SW480 (cell line): ENCODE data around the gene TMEM95.

Source experiments
- DNase-seq: peaks from one replicate; pipeline ENCODE4 v3.0.0-alpha.2; 2016; ENCODE audit warnings: low spot score

The TMEM95 gene, protein sequence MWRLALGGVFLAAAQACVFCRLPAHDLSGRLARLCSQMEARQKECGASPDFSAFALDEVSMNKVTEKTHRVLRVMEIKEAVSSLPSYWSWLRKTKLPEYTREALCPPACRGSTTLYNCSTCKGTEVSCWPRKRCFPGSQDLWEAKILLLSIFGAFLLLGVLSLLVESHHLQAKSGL

DNA sequence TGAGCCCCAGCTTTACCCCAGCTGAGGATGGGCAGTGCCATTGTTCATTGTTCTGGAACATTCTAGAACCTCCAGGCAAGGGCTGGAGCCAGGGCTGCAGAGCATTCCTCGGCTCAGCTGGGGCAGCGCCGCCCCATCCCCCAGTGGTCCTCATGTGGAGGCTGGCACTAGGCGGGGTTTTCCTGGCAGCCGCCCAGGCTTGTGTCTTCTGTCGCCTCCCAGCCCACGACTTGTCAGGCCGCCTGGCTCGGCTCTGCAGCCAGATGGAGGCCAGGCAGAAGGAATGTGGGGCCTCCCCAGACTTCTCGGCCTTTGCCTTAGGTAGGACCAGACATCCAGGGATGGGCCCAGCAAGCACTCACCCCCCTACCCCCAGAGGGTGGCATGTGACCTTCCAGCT, at the start of gene TMEM95:
TSS of gene TMEM95 (plus strand) at position 104 of the 400 bp plus-strand sequence. CDS start at position 153, 49 bp downstream.
- no peak for DNase-seq

GRCh38 chr17:7306911-7307685, 47.9 kb upstream of the TMEM95 start, which contains the start of gene EIF5A:
Gene EIF5A (plus strand): TSS chr17:7307628. CDS start chr17:7309636, 2,008 bp downstream.
- DNase-seq = peak; percentile 99

GRCh38 chr17:7307686-7308624, 47.0 kb upstream of the TMEM95 start:
- DNase-seq = peak; percentile 16

DNA sequence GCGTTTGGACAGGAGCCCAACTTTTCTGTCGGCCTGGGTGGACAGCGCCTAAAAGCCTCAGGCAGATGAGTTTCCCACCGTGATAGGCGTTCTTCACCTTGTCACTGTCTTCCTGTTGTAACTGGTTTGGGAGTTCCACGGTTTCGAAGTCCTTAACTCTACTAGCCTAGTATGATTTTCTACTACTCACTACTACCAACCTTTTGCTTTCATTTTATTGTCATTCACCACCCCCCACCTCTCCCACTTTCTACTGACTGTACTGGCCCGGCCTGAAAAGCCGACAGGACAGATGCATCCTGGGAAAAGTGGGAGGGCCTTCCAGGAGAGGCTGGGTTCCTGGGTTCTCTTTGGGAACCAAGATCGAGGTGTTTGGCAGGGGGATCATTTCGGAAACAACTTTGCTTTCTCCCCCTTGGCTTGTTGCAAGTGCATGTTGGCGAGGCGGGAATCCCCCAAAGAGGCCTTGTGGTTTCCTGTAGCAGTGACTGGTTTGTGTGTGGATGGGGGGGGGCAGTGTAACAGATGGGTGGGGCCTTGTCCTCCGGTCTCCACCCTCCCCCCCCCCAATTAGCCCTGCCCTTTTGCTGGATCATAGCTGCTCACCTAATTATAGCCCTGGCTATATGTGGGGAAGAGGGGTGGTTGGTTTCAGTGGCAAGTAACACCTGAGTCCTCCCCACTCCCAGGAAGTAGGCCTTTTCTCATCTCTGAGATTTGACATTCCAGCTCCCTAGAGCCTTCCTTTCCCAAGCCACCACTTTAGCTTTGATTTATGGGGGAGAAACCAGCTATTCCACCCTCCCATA, 46.1 kb upstream of the TMEM95 start:
- DNase-seq = peak; percentile 81

GRCh38 chr17:7309628-7310027, 45.3 kb upstream of the TMEM95 start:
- no peak for DNase-seq

DNA sequence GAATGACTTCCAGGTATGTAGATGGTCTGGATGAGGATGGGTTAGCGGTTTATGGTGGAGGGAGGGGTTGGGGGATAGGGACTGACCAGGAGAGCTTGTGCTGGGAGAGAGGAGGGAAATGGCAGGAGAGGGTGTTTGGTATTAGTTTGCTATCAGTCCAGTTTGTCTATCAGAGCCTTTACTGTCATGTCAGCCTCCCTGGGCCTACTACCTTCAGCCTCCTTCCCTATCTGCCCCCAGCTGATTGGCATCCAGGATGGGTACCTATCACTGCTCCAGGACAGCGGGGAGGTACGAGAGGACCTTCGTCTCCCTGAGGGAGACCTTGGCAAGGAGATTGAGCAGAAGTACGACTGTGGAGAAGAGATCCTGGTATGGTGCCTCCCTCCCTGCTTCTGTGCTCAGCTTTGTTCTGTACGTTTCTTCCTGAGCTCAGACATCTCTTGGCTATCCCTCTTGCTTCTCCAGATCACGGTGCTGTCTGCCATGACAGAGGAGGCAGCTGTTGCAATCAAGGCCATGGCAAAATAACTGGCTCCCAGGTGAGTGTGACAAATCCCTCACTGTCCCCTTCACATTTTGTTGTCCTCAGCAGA, 43.7 kb upstream of the TMEM95 start:
- no peak for DNase-seq

- DNase-seq = no peak
Measured at GRCh38 chr17:7312432-7313087, 42.4 kb upstream of the TMEM95 start.

DNA sequence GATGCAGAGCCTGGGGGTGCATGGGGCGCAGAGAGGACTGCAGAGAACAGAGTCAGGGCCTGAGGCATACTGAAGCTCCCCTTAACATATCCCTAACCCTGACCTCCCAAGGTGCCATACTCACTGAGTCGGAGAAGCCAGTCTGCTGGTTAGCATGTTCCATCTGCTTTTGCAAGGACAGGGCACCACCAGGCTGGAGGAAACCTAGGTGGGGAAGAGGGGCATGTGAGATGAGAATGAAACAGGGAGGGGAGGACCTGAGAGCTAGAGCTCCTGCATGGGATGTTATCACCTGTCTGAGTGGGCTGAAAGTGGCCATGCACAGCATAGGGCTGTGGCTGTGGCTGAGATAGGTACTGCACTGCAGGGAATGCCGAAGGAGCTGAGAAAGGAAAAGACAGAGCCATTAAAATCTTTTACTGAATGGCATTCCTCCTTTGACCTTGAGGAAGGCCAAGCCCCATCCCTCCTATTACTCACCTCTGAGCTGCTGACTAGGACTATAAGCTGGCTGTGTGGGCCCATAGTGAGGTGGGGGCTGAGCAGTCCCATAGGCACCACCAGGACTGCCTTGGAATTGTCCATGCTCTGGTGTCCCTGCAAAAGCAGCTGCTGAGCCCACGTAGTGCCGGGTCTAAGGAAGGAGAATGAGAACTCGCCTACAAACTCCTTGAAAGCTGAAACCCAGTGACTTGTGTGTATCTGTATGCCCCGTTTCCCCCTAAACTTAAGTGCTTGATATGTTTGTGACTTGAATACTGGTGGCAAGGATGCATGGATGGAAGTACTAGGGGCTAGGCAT, 41.7 kb upstream of the TMEM95 start:
- DNase-seq = no peak

DNA sequence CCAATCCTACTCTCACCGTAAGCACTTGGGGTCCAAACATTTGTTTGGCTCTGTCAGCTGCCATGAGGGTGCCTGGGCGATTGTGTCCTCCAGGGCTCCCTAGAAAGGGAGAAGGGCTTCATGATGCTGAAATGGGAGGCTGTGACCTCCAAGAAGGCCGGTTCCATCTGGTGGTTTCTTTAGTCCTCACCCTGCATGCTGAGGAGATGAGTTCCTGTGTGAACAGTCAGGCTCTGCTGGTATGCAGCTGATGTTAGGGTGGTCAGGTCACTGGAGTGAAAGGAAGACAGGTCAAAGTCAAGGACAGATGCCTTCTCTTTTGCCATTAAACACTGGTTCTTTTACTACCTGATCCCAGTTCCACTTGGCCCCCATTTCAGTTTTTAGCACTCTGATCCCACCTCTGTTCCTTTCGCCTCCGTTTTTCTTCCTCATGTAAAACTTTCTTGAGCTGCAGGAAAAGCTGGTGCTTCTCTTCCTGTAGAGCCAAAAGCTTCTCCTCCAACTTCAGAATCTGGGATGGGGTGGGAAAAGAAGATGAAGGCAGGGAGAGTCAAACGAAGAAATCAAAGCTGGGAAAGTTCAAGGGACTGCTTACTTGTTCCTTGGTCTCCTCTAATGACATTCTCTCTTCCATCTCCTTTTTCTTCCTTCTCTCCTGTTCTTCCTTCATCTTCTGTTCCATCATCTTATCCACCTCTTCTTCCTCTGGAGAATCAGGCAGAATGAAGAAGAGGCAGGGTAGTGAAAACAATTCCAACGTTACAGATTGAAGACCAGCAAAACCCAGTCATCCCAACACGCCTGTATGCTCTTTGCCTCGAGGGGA, 40.9 kb upstream of the TMEM95 start:
- no peak for DNase-seq

DNA sequence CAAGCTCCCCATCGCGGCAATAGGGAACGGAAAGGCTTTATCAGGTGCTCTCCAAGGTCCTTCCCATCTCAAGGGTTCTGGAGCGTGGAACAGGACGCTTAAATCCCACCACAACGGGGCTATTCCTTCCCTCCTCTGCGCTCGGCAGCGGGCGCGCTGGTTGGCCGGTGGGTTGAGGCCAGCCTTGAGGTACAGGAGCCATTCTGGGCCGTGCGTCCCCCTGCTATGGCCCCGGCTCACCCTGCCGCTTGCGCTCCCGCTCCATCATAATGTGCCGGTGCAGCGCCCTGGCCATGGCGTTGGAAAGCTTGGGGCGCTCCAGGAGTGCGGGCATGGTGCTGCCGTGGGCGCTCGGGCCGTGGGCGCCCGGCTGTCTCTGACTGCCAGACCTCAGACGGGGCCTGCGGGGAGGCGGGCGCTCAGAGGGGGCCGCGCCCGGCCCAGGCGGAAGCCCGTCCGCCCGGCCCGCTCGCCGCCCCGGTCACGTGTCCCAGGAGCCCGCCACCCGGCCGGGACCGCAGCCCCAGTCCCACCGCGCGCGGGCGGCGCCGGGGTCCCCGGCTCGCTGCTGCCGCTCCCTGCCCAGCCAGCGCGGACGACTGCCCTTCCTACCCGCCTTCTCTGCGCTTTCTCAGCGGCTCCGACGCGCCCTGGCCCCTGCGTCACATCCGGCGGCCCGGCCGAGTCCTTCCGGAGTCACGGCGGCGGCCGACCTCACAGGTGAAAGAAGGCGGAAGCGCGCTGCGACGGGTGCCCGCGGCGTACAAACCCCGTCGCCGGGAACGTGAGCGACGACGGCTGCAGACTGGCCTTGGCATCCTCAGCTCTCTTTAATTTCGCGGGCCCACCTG, 40.0 kb upstream of the TMEM95 start, which contains the start of gene GPS2:
TSS of gene GPS2 (minus strand) at position 642 of the 851 bp plus-strand sequence. CDS start at position 334, 308 bp downstream.
- DNase-seq = peak; percentile 88

DNA sequence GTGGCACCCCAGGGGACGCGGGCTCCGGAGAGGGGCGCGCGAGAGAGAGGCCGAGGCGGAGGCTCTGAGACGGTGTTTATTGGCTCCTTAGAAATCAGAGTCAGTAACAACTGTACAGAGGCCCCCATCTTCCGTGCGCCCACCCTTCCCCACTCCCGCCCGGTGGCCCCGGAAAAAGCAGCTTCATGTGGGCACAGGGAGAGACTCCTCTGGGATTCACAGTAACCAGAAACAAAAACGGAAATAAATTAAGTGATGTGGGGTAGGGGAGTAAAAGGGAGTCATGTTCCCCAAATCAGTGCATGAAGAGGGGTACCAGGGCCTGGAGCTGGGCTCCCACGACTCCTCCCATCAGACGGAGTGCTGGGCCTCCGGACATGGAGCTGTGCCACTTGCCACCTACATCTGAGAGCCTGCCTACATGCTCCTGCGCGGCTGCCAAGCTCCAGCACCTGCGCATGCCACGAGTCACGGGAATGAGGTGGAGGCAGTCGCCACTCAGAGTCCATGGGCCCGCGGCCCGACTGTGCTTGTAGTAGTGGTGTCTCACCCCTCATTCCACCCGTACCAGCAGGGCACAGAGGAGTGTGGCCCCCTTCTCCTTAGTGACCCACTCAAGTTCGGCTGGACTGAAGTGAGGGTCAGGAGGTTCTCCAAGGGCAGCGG, 39.3 kb upstream of the TMEM95 start:
- DNase-seq = no peak

DNA sequence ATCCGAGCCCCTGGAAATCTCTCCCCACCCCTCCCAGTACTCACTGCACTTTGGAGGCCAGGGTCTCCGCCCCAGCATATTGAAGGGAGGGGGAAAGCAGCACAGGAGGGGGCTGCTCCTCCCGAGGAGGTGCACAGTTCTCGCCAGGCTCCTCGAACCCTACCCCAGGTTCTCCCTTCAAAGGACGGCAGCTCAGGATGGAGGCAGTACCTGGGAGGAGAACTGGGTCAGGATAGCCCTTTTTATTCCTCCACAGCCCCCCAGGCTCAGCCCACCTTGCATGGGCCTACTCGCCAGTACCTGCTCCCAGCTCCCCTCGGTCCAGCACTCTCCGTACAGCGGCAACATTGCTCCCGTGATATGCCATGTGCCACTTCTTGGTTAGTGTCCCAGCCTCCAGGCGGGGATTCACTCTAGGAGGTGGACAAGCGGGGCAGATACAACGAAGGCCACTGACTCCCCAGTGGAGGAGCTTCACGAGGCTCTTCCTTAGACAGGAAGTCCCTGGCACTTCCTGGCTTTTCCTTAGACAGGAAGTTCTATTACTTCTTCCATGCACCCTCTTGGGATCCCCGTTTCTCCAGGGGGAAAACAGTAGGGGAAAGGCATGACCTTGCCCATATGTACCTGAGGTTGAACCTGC, 37.7 kb upstream of the TMEM95 start:
- no peak for DNase-seq

DNA sequence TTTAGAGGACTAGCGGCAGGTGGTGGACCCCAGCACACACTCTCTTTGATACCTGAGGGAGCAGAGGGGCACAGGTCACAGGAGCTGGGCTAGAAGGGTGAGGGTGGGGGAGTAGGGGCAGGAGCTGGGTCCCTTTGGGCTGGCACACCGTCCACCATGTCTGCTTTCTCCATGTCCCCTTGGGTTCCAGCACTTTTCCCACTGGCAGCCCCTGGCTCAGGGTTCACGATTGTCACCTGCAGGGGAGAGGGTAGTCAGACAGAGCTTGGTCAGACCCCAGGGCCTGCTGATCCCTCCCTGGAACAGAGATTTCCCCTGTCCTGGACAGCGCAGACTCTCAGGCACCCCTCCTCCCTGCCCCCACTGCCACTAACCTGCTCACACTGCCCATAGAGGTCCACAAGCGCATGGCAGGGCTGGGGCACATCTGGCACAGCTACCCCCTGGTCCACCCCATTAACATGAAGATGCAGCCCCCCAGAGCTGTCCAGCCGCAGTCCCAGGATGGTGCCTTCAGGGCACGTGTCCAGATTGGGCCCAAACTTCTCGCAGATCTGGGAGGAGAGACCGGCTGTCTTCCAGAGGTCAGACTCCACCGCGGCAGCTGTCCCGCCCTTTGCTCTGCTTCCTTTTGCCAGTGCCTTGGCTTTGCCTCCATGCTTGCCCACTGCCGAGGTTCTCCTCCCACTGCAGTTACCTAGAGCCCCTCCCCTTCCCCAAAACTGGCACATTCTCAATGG, 36.7 kb upstream of the TMEM95 start:
- DNase-seq = no peak

DNA sequence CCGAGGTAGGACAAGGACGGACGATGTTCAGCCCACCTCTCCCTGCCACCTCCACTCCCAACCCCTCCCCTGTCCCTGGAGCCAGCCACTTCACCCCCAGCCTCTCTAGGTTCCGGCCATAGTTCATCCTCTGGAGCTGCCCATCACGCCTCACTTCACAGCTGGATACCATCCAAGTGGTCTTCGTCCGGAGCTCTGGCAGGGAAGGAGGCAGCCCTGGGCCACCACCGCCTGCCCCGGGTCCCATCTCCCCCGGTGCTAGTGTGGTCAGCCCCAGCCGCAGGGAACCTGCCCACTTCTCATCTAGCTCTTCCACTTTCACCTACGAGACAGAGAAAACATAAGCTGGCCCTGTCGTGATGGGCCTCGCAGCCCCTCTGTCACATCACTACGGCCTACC, 33.5 kb upstream of the TMEM95 start:
- DNase-seq = no peak

- no peak for DNase-seq
Measured at GRCh38 chr17:7322520-7323194, 32.3 kb upstream of the TMEM95 start.
